Measurements from ENCODE around the gene ACAP1. TPM values are rescaled to one million over a fixed set of nuclear protein-coding genes. Genes with fewer than 3 reads are reported as not detected.

ACAP1 gene
- 8.9 to 10.9 TPM (median 9.1 TPM) in 3 replicates for total RNA-seq

- no peak within 1 kb of the TSS for H3K4me3 Mint-ChIP-seq
- no peak for DNase-seq (ENCODE audit: low spot score in 2 of 2, unreplicated experiment in 2 of 2)
- peaks cover 11% of the 10 kb centered on the region for H3K4me1 Mint-ChIP-seq
- H3K36me3 Mint-ChIP-seq: no peaks in the 10 kb centered on the region
- H3K27ac Mint-ChIP-seq: no peak within 1 kb of the TSS
- TF ChIP-seq, protein P1, sequence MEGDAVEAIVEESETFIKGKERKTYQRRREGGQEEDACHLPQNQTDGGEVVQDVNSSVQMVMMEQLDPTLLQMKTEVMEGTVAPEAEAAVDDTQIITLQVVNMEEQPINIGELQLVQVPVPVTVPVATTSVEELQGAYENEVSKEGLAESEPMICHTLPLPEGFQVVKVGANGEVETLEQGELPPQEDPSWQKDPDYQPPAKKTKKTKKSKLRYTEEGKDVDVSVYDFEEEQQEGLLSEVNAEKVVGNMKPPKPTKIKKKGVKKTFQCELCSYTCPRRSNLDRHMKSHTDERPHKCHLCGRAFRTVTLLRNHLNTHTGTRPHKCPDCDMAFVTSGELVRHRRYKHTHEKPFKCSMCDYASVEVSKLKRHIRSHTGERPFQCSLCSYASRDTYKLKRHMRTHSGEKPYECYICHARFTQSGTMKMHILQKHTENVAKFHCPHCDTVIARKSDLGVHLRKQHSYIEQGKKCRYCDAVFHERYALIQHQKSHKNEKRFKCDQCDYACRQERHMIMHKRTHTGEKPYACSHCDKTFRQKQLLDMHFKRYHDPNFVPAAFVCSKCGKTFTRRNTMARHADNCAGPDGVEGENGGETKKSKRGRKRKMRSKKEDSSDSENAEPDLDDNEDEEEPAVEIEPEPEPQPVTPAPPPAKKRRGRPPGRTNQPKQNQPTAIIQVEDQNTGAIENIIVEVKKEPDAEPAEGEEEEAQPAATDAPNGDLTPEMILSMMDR (IDR thresholded peaks at IDR 0.05; ENCODE audit: unreplicated experiment): no peak
- H3K9me3 Mint-ChIP-seq: no peaks in the 10 kb centered on the region
- peaks cover 3% of the 10 kb centered on the region for H3K27me3 Mint-ChIP-seq (ENCODE audit: low read depth)
Measured at GRCh38 chr17:7336240-7337175, at the start of gene ACAP1. Gene ACAP1, plus strand, starts transcription at chr17:7336529. Its CDS starts 206 bp downstream, at chr17:7336735.

DNA sequence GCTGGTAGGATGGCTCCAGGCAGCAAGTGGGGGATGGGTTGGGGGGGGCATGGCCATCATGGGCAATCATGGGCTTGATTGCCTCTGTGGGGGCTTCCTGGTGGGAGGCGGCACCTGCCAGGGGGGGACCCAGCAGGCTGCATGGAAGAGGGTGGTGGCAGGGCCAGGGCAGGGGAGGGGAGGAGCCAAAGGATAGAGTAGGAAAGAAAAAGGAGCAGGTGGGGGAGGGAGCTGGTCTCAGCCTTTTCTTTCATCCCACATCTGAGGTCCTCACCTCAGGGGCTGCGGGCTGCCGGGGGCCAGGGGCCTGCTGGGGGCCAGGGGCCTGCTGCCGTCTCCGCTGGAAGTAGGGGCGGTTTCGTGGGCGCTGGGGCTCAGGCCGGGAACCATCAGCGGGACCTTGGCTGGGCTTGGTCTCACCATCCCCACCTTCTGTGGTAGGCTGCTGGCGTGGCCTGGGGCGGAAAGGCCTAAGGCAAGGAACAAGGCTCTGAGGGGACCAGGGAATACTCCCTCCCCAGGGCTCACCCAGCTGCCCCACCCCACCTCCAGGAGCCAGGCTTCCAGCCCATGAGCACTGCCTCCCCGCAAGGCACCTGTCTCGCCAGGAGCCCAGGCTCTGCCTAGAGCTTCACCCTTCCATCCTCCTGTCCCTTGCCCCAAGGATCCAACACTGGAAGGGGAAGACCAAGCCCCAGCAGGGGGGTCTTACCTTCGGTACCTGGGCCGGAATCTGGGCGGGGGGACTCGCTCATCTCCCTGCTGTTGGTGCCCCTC, 46.9 kb upstream of the ACAP1 start:
- peaks cover 55% of the 10 kb centered on the region for H3K27me3 Mint-ChIP-seq (ENCODE audit: low read depth)
- H3K36me3 Mint-ChIP-seq: no peaks in the 10 kb centered on the region
- no peaks in the 10 kb centered on the region for H3K9me3 Mint-ChIP-seq
- no peak overlapping the region for H3K27ac Mint-ChIP-seq
- no peak for DNase-seq (ENCODE audit: low spot score in 2 of 2, unreplicated experiment in 2 of 2)
- H3K4me3 Mint-ChIP-seq: no peak overlapping the region
- TF ChIP-seq, protein P1 (IDR thresholded peaks at IDR 0.05; ENCODE audit: unreplicated experiment): no peak
- H3K4me1 Mint-ChIP-seq: peaks cover 16% of the 10 kb centered on the region

GRCh38 chr17:7290166-7290565, 46.2 kb upstream of the ACAP1 start:
- Mint-ChIP-seq H3K4me3 (no peak overlapping the region), H3K27me3 (ENCODE audit: low read depth) (peaks cover 59% of the 10 kb centered on the region), H3K9me3 (no peaks in the 10 kb centered on the region), H3K36me3 (no peaks in the 10 kb centered on the region), H3K4me1 (peaks cover 20% of the 10 kb centered on the region), H3K27ac (no peak overlapping the region)
- no peak for DNase-seq (ENCODE audit: low spot score in 2 of 2, unreplicated experiment in 2 of 2)
- TF ChIP-seq, protein P1 (IDR thresholded peaks at IDR 0.05; ENCODE audit: unreplicated experiment): no peak

- peaks cover 64% of the 10 kb centered on the region for H3K27me3 Mint-ChIP-seq (ENCODE audit: low read depth)
- no peaks in the 10 kb centered on the region for H3K9me3 Mint-ChIP-seq
- H3K4me1 Mint-ChIP-seq: peaks cover 22% of the 10 kb centered on the region
- DNase-seq (ENCODE audit: low spot score in 2 of 2, unreplicated experiment in 2 of 2): no peak
- H3K4me3 Mint-ChIP-seq: no peak overlapping the region
- H3K27ac Mint-ChIP-seq: no peak overlapping the region
- TF ChIP-seq, protein P1 (IDR thresholded peaks at IDR 0.05; ENCODE audit: unreplicated experiment): no peak
- H3K36me3 Mint-ChIP-seq: no peaks in the 10 kb centered on the region
Measured at GRCh38 chr17:7290685-7291084, 45.6 kb upstream of the ACAP1 start.

DNA sequence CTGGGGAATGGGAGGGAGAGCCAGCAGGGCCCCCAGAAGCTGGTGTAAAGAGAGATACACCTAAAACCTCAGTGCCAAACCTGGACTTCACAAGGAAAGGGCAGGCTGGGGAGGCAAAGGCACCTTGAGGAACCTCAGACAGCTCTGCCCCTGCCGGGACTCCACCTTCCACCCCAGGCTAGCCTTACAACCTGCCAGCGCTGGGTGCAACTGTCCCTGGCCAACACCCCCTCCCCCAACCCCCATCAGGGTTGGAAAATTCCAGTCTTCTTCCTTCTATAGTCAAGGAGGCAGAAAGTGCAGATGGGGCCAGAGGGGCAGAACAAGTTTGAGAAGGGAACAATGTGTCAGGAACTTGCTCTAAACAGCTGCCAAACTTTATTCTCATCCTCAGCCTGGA, 44.1 kb upstream of the ACAP1 start:
- H3K36me3 Mint-ChIP-seq: no peaks in the 10 kb centered on the region
- peaks cover 71% of the 10 kb centered on the region for H3K27me3 Mint-ChIP-seq (ENCODE audit: low read depth)
- peaks cover 25% of the 10 kb centered on the region for H3K4me1 Mint-ChIP-seq
- H3K9me3 Mint-ChIP-seq: no peaks in the 10 kb centered on the region
- H3K4me3 Mint-ChIP-seq: no peak overlapping the region
- no peak overlapping the region for H3K27ac Mint-ChIP-seq
- DNase-seq (ENCODE audit: low spot score in 2 of 2, unreplicated experiment in 2 of 2): no peak
- TF ChIP-seq, protein P1 (IDR thresholded peaks at IDR 0.05; ENCODE audit: unreplicated experiment): no peak
